H1 (cell line): ENCODE data around the gene GH1. TPM values are rescaled to one million over a fixed set of nuclear protein-coding genes. Genes with fewer than 3 reads are reported as not detected.

ENCODE experiments used
- CTCF ChIA-PET: fragments of 300-600 bp; sonication (Branson Sonifier 250); formaldehyde crosslinking; loops from one replicate; lab custom pipeline; 2021; ENCODE audit not compliant: partially characterized antibody; lab: Charles Lee
- POLR2A ChIA-PET: fragments of 300-600 bp; sonication (Branson Sonifier 250); formaldehyde crosslinking; loops from one replicate; lab custom pipeline; 2021; ENCODE audit warnings: inconsistent platforms; ENCODE audit not compliant: partially characterized antibody; lab: Charles Lee
- DNase-seq, 2 experiments: peaks; one replicate each; pipeline versions ENCODE4 v3.0.0 to v3.0.0-alpha.2; 2010 to 2022; ENCODE audit warnings: low spot score in 2 of 2, low read depth in 1 of 2, mixed read lengths in 1 of 2
- FAIRE-seq: peaks from 2 replicates; lab custom pipeline; 2011; peaks lifted over from hg19 to GRCh38; lab: Jason Lieb, UNC
- H2AFZ ChIP-seq: 2 replicates; pipeline ENCODE4 v1.8.1; 2012; ENCODE audit warnings: low read length, inconsistent platforms
- H2AK5ac ChIP-seq: 2 replicates; pipeline ENCODE4 v1.6.1; 2013; ENCODE audit warnings: low read depth, low read length
- H2BK120ac ChIP-seq: replicated peaks from 2 replicates; pipeline ENCODE3; 2013; ENCODE audit warnings: low read depth, low read length, inconsistent platforms
- H2BK12ac ChIP-seq: 2 replicates; pipeline ENCODE4 v1.6.1; 2013; ENCODE audit warnings: low read depth, low read length
- H2BK15ac ChIP-seq: 2 replicates; pipeline ENCODE4 v1.6.1; 2013; ENCODE audit warnings: low read length
- H2BK20ac ChIP-seq: 2 replicates; pipeline ENCODE4 v1.6.1; 2013; ENCODE audit warnings: low read length
- H2BK5ac ChIP-seq: 2 replicates; pipeline ENCODE4 v1.6.1; 2013; ENCODE audit warnings: low read depth, low read length
- H3K14ac ChIP-seq: 2 replicates; pipeline ENCODE4 v1.6.1; 2013; ENCODE audit warnings: inconsistent platforms; ENCODE audit not compliant: insufficient read length
- H3K18ac ChIP-seq: 2 replicates; pipeline ENCODE4 v1.6.1; 2013; ENCODE audit warnings: low read length; ENCODE audit errors: extremely low read depth
- H3K23ac ChIP-seq: 2 replicates; pipeline ENCODE4 v1.6.1; 2013; ENCODE audit warnings: inconsistent platforms; ENCODE audit not compliant: insufficient read length
- H3K23me2 ChIP-seq: 2 replicates; pipeline ENCODE4 v1.6.1; 2013; ENCODE audit warnings: low read depth, low read length
- H3K27ac ChIP-seq: 2 replicates; pipeline ENCODE4 v1.6.1; 2011; ENCODE audit warnings: low read depth, low read length, inconsistent platforms
- H3K27me3 ChIP-seq, 4 experiments: replicated peaks in 1 of 4; 1 replicate in 1 of 4; 2 replicates in 3 of 4; pipeline versions ENCODE4 v1.6.1 to v1.8.1; 2011 to 2013; ENCODE audit warnings: low read length in 3 of 4, mild to moderate bottlenecking in 3 of 4, inconsistent platforms in 2 of 4, mixed read lengths in 2 of 4, moderate library complexity in 1 of 4; ENCODE audit not compliant: control insufficient read depth in 3 of 4, insufficient read depth in 3 of 4; ENCODE audit errors: extremely low read depth in 1 of 4
- H3K36me3 ChIP-seq, 4 experiments: 2 replicates each; pipeline versions ENCODE4 v1.6.1 to v1.8.1; 2011 to 2013; ENCODE audit warnings: mild to moderate bottlenecking in 4 of 4, low read length in 3 of 4, moderate library complexity in 2 of 4, control low read depth in 1 of 4, inconsistent platforms in 1 of 4; ENCODE audit not compliant: insufficient read depth in 4 of 4, control insufficient read depth in 2 of 4
- H3K4ac ChIP-seq: replicated peaks from 2 replicates; pipeline ENCODE3; 2013; ENCODE audit warnings: low read length, low read depth, mixed read lengths, inconsistent platforms; ENCODE audit not compliant: insufficient read length
- H3K4me1 ChIP-seq, 4 experiments: replicated peaks in 1 of 4; 1 replicate in 1 of 4; 2 replicates in 3 of 4; pipeline versions ENCODE4 v1.6.1 to v1.8.1; 2011 to 2013; ENCODE audit warnings: low read length in 3 of 4, inconsistent platforms in 2 of 4, mixed read lengths in 1 of 4; ENCODE audit not compliant: insufficient read depth in 4 of 4, control insufficient read depth in 3 of 4
- H3K4me2 ChIP-seq, 2 experiments: 2 replicates each; pipeline versions ENCODE4 v1.6.1 to v1.8.1; 2011 to 2013; ENCODE audit warnings: low read depth in 2 of 2, low read length in 2 of 2, control low read depth in 1 of 2, inconsistent platforms in 1 of 2, mild to moderate bottlenecking in 1 of 2; ENCODE audit not compliant: insufficient read depth in 1 of 2
- H3K4me3 ChIP-seq, 4 experiments: fragments of 200-600, 300-600 bp in 1 of 4; sonication (generic), shearing (Covaris generic), sonication (Bioruptor Twin) in 1 of 4; 2 replicates each; pipeline versions ENCODE4 v1.5.1 to v1.8.1; 2011 to 2016; ENCODE audit warnings: low read length in 4 of 4, low read depth in 3 of 4, control low read depth in 2 of 4, inconsistent platforms in 2 of 4, mild to moderate bottlenecking in 2 of 4, mixed read lengths in 1 of 4, moderate library complexity in 1 of 4; ENCODE audit not compliant: insufficient read depth in 2 of 4; ENCODE audit errors: extremely low read depth in 1 of 4
- H3K56ac ChIP-seq: replicated peaks from 2 replicates; pipeline ENCODE3; 2013; ENCODE audit warnings: low read depth, mild to moderate bottlenecking, mixed read lengths, low read length, inconsistent platforms; ENCODE audit not compliant: insufficient read length
- H3K79me1 ChIP-seq: 2 replicates; pipeline ENCODE4 v1.6.1; 2013; ENCODE audit warnings: low read depth, low read length, control low read depth
- H3K79me2 ChIP-seq, 2 experiments: 2 replicates each; pipeline versions ENCODE4 v1.6.1 to v1.8.1; 2012 to 2013; ENCODE audit warnings: low read length in 2 of 2, mild to moderate bottlenecking in 2 of 2, inconsistent platforms in 1 of 2; ENCODE audit not compliant: insufficient read depth in 2 of 2, control insufficient read depth in 1 of 2
- H3K9ac ChIP-seq, 4 experiments: replicated peaks in 1 of 4; 1 replicate in 1 of 4; 2 replicates in 3 of 4; pipeline versions ENCODE4 v1.6.1 to v1.8.1; 2011 to 2013; ENCODE audit warnings: low read depth in 3 of 4, low read length in 3 of 4, control low read depth in 2 of 4, mild to moderate bottlenecking in 2 of 4, moderate library complexity in 2 of 4, inconsistent platforms in 1 of 4; ENCODE audit errors: extremely low read depth in 1 of 4
- H3K9me3 ChIP-seq, 2 experiments: 2 replicates each; pipeline versions ENCODE4 v1.6.1 to v1.8.1; 2012 to 2013; ENCODE audit warnings: mild to moderate bottlenecking in 2 of 2, moderate library complexity in 2 of 2, control low read depth in 1 of 2, inconsistent platforms in 1 of 2, low read depth in 1 of 2, low read length in 1 of 2, mixed read lengths in 1 of 2; ENCODE audit not compliant: insufficient read depth in 2 of 2
- H4K20me1 ChIP-seq, 2 experiments: replicated peaks in 1 of 2; 2 replicates each; pipeline versions ENCODE3 to v1.8.1; 2011 to 2013; ENCODE audit warnings: inconsistent platforms in 2 of 2, low read length in 2 of 2, mild to moderate bottlenecking in 1 of 2; ENCODE audit not compliant: insufficient read depth in 2 of 2, control insufficient read depth in 1 of 2
- H4K5ac ChIP-seq: 2 replicates; pipeline ENCODE4 v1.6.1; 2013; ENCODE audit warnings: low read length, low read depth, mixed read lengths, inconsistent platforms; ENCODE audit not compliant: insufficient read length
- H4K8ac ChIP-seq: 2 replicates; pipeline ENCODE4 v1.8.0; 2013; ENCODE audit warnings: mild to moderate bottlenecking, moderate library complexity, low read length, inconsistent platforms; ENCODE audit not compliant: insufficient read depth; ENCODE audit errors: extremely low read depth
- H4K91ac ChIP-seq: replicated peaks from 2 replicates; pipeline ENCODE3; 2013; ENCODE audit warnings: low read length, mixed read lengths, inconsistent platforms; ENCODE audit not compliant: insufficient read length
- ASH2L ChIP-seq: fragments of 200-600, 300-600 bp; sonication (generic); IDR thresholded peaks from one replicate; pipeline ENCODE4 v1.7.1; 2017; ENCODE audit warnings: low read length
- ATF2 ChIP-seq: IDR thresholded peaks from 2 replicates; pipeline ENCODE4 v1.6.1; 2012; ENCODE audit warnings: low read length, inconsistent platforms
- BACH1 ChIP-seq: IDR thresholded peaks from 2 replicates; pipeline ENCODE4 v1.6.1; 2012; ENCODE audit warnings: low read length, improper control_type of control experiment
- CBX8 ChIP-seq: fragments of 300-800, 300-1000 bp; sonication (generic); IDR thresholded peaks from 2 replicates; pipeline ENCODE4 v1.7.1; 2016; ENCODE audit warnings: low read depth, low read length, borderline replicate concordance
- EGR1 ChIP-seq: IDR thresholded peaks from 2 replicates; pipeline ENCODE4 v1.6.1; 2011; ENCODE audit warnings: low read depth, low read length, borderline replicate concordance
- EZH2 ChIP-seq: fragments of 200-600 bp; sonication (generic); IDR thresholded peaks from 2 replicates; pipeline ENCODE4 v1.7.1; 2012; ENCODE audit warnings: low read depth, mild to moderate bottlenecking, moderate library complexity, low read length, inconsistent platforms; ENCODE audit not compliant: severe bottlenecking
- MAFK ChIP-seq: IDR thresholded peaks from 2 replicates; pipeline ENCODE4 v1.6.1; 2012; ENCODE audit warnings: low read depth, mild to moderate bottlenecking, improper control_type of control experiment, low read length
- NRF1 ChIP-seq: IDR thresholded peaks from 2 replicates; pipeline ENCODE4 v1.6.1; 2011; ENCODE audit warnings: mild to moderate bottlenecking, low read depth, low read length, improper control_type of control experiment
- RAD21 ChIP-seq, 2 experiments: IDR thresholded peaks in 1 of 2; conservative IDR thresholded peaks in 1 of 2; 2 replicates each; pipeline ENCODE4 v1.6.1; 2011; ENCODE audit warnings: low read depth in 2 of 2, low read length in 2 of 2, improper control_type of control experiment in 1 of 2, inconsistent platforms in 1 of 2, mild to moderate bottlenecking in 1 of 2, moderate library complexity in 1 of 2
- SP4 ChIP-seq: IDR thresholded peaks from 2 replicates; pipeline ENCODE4 v1.6.1; 2012; ENCODE audit warnings: low read length, inconsistent platforms
- TEAD4 ChIP-seq: IDR thresholded peaks from 2 replicates; pipeline ENCODE4 v1.6.1; 2012; ENCODE audit warnings: low read depth, low read length, inconsistent platforms, mixed read lengths
- YY1 ChIP-seq: IDR thresholded peaks from 2 replicates; pipeline ENCODE4 v1.6.1; 2011; ENCODE audit warnings: low read depth, mild to moderate bottlenecking, low read length
- WGBS, 2 experiments: shearing (Covaris generic) in 1 of 2; methylation state at CpG; one replicate each; pipeline versions ENCODE4 v1.1.6 to v1.1.7; 2013 to 2015; ENCODE audit warnings: low lambda C conversion rate in 2 of 2, mixed read lengths in 2 of 2, inconsistent platforms in 1 of 2, low coverage in 1 of 2, missing lambda C conversion rate in 1 of 2; ENCODE audit not compliant: insufficient replicate concordance in 2 of 2, insufficient coverage in 1 of 2, insufficient read length in 1 of 2; ENCODE audit errors: extremely low coverage in 1 of 2, missing lambda C conversion rate in 1 of 2; 5-methylcytosine and 5-hydroxymethylcytosine counted together
- polyA plus RNA-seq, 7 experiments: library from polyadenylated mRNA; depleted of rRNA in 3 of 7; stranded (reverse) in 5 of 7; unstranded in 2 of 7; fragments of >200 nt in 5 of 7; fragments of 200-250 nt in 2 of 7; gene quantifications; 1 replicate in 5 of 7; 2 replicates in 1 of 7; 4 replicates in 1 of 7; pipeline versions ENCODE4 v1.2.1 to v1.2.3, GENCODE V29; 2011 to 2013; ENCODE audit warnings: missing spikeins in 2 of 7, mixed read lengths in 2 of 7
- total RNA-seq: library from RNA; stranded (reverse); fragmentation: NEBNext Ultra II Directional; extraction: Animal tissue kit (Norgen Biotek cat#: 25700); gene quantifications from 2 replicates; pipeline ENCODE4 v1.2.1, GENCODE V29; 2021

GH1 gene
- total and polyA plus RNA-seq, 2 of the 8 experiments (the other 6 are each of a cell fraction or from before 2014, with no cell fraction given), result 0.41 TPM; not detected in 1

- DNase-seq (no peak), FAIRE-seq (no peak)
- POLR2A ChIA-PET, result interaction anchor here (1.6 kb wide), 1 partner anchor 34 kb away, joined by 6 read pairs; no protein-coding TSS in a partner anchor
- no peak overlapping the region for H2BK5ac ChIP-seq
- no peak overlapping the region for H3K56ac ChIP-seq
- no peak overlapping the region for H2AK5ac ChIP-seq
- no peak overlapping the region for H3K9ac ChIP-seq
- H2AFZ ChIP-seq, result no peak overlapping the region
- no peaks in the 10 kb centered on the region for H3K79me1 ChIP-seq
- no peaks in the 10 kb centered on the region for H3K27me3 ChIP-seq
- H3K4me1 ChIP-seq, result peaks cover 0 to 5% (median under 1%) of the 10 kb centered on the region in 4 experiments; a peak in 3 of 7 replicates
- H3K27ac ChIP-seq, result no peak overlapping the region
- H2BK120ac ChIP-seq, result no peak overlapping the region
- no peak overlapping the region for H2BK12ac ChIP-seq
- H4K91ac ChIP-seq, result no peak overlapping the region
- no peak overlapping the region for H3K4me3 ChIP-seq
- no peak overlapping the region; a peak in 1 of 4 replicates for H3K4me2 ChIP-seq
- H3K79me2 ChIP-seq, result no peaks in the 10 kb centered on the region
- no peak overlapping the region for H3K18ac ChIP-seq
- H4K5ac ChIP-seq, result no peak overlapping the region
- H3K36me3 ChIP-seq, result no peaks in the 10 kb centered on the region
- 88% methylated on average over 12 of the region's 12 CpGs; no CpG with 5 or more reads in 1 of the 2 experiments for WGBS, 2 experiments
- no peak overlapping the region for H3K23ac ChIP-seq
- H3K9me3 ChIP-seq, result no peaks in the 10 kb centered on the region
- no peak overlapping the region for H2BK20ac ChIP-seq
- H4K20me1 ChIP-seq, result no peaks in the 10 kb centered on the region
- no peaks in the 10 kb centered on the region; the same call in 1 of the 2 replicates for H3K23me2 ChIP-seq
- no peak overlapping the region for H3K4ac ChIP-seq
- CTCF ChIA-PET, result interaction anchor here (0.9 to 11.2 kb wide), 9 partner anchors 13 to 108 kb away, joined by 3 to 270 read pairs (median 59); partner anchors contain the start of genes CD79B and ICAM2
- H2BK15ac ChIP-seq, result no peak overlapping the region
- H3K14ac ChIP-seq, result no peak overlapping the region
- no peak overlapping the region for H4K8ac ChIP-seq
- TF ChIP-seq ASH2L, result no peak
- no peak for TF ChIP-seq ATF2
- no peak for TF ChIP-seq EGR1
- no peak for TF ChIP-seq TEAD4
- TF ChIP-seq NRF1, result no peak
- TF ChIP-seq YY1, result no peak
- TF ChIP-seq SP4, result no peak
- TF ChIP-seq MAFK, result no peak
- no peak for TF ChIP-seq CBX8
- no peak for TF ChIP-seq BACH1
- no peak for TF ChIP-seq RAD21 (IDR thresholded peaks at IDR 0.05 in 1 of 2, conservative IDR thresholded peaks at IDR 0.05 in 1 of 2; ENCODE audit: low read depth in 2 of 2, low read length in 2 of 2)
- no peak for TF ChIP-seq EZH2
These were observed 2.0 kb downstream of the GH1 start for GRCh38 chr17:63916566-63917185.
